Spleen (tissue), 11 donors: ENCODE results near the gene BPI. TPM values are rescaled to one million over a fixed set of nuclear protein-coding genes. Genes with fewer than 3 reads are reported as not detected.

Source experiments
- DNase-seq: peaks from one replicate; pipeline ENCODE4 v3.0.0-alpha.2; 2020
- H3K27ac ChIP-seq, 8 donors: fragments of 200-600 bp; sonication (generic) in 7 of 8; 1 replicate in 4 of 8; 2 replicates in 4 of 8; pipeline versions ENCODE4 v1.5.0 to v1.8.0; 2016 to 2021; ENCODE audit warnings: inconsistent platforms in 4 of 8, mild to moderate bottlenecking in 4 of 8, moderate library complexity in 1 of 8
- H3K27me3 ChIP-seq, 7 donors: fragments of 200-600 bp; sonication (generic) in 6 of 7; replicated peaks in 1 of 7; 1 replicate in 4 of 7; 2 replicates in 3 of 7; pipeline versions ENCODE4 v1.5.0 to v1.8.0; 2016 to 2021; ENCODE audit warnings: inconsistent platforms in 3 of 7, mild to moderate bottlenecking in 1 of 7
- H3K36me3 ChIP-seq, 6 donors: fragments of 200-600 bp; sonication (generic) in 5 of 6; 1 replicate in 4 of 6; 2 replicates in 2 of 6; pipeline versions ENCODE4 v1.5.0 to v1.8.0; 2016 to 2021; ENCODE audit warnings: inconsistent platforms in 2 of 6
- H3K4me1 ChIP-seq, 6 donors: fragments of 200-600 bp; sonication (generic) in 5 of 6; 1 replicate in 3 of 6; 2 replicates in 3 of 6; pipeline versions ENCODE4 v1.5.0 to v1.8.0; 2016 to 2021; ENCODE audit warnings: inconsistent platforms in 3 of 6
- H3K4me3 ChIP-seq, 8 donors: fragments of 200-600 bp; sonication (generic) in 7 of 8; 1 replicate in 4 of 8; 2 replicates in 4 of 8; pipeline versions ENCODE4 v1.5.0 to v1.8.0; 2016 to 2021; ENCODE audit warnings: inconsistent platforms in 4 of 8, mild to moderate bottlenecking in 4 of 8, moderate library complexity in 2 of 8
- H3K9me3 ChIP-seq, 8 donors: fragments of 200-600 bp; sonication (generic) in 7 of 8; 1 replicate in 4 of 8; 2 replicates in 4 of 8; pipeline versions ENCODE4 v1.5.0 to v1.8.0; 2016 to 2021; ENCODE audit warnings: inconsistent platforms in 4 of 8
- CTCF ChIP-seq, 11 experiments: fragments of 200-600 bp in 7 of 11; fragments of 450-650 bp in 4 of 11; sonication (generic) in 4 of 11; IDR thresholded peaks in 8 of 11; conservative IDR thresholded peaks in 3 of 11; 1 replicate in 7 of 11; 2 replicates in 4 of 11; pipeline versions ENCODE4 v1.4.0 to v1.8.0; 2016 to 2021; ENCODE audit warnings: antibody characterized with exemption in 11 of 11, inconsistent platforms in 4 of 11, mild to moderate bottlenecking in 1 of 11
- POLR2A ChIP-seq, 3 donors: fragments of 450-650 bp; IDR thresholded peaks; one replicate each; pipeline ENCODE4 v1.5.1; 2017; ENCODE audit warnings: antibody characterized with exemption in 3 of 3, mild to moderate bottlenecking in 1 of 3
- POLR2AphosphoS5 ChIP-seq, 3 donors: sonication (generic); formaldehyde crosslinking; IDR thresholded peaks; one replicate each; pipeline ENCODE4 v1.5.1; 2017; ENCODE audit warnings: antibody characterized with exemption in 3 of 3
- WGBS, 5 donors: extraction: QIAGEN DNeasy Blood & Tissue Kit in 3 of 5; methylation state at CpG; one replicate each; pipeline versions ENCODE4 v1.1.5 to v1.1.7; 2013 to 2018; 5-methylcytosine and 5-hydroxymethylcytosine counted together
- intact Hi-C: fragments of 100-400 bp; cut with DNase I; formaldehyde crosslinking; loops from one replicate; pipeline ENCODE4 v1.15.0; 2023; ENCODE audit warnings: low total_unique reads
- polyA plus RNA-seq, 3 donors: library from polyadenylated mRNA; stranded (reverse); fragments of 200-250 nt; gene quantifications; one replicate each; pipeline ENCODE4 v1.2.1, GENCODE V29; 2013
- total RNA-seq, 7 donors: library from RNA; depleted of rRNA in 3 of 7; stranded (reverse); fragments of >200 nt in 3 of 7; fragmentation: NEBNext Ultra II Directional in 4 of 7; extraction: Animal tissue kit (Norgen Biotek cat#: 25700) in 4 of 7; gene quantifications; one replicate each; pipeline versions ENCODE4 v1.1.0 to v1.2.1, GENCODE V29; 2016 to 2021
- donor health status: healthy with polysubstance abuse.
- donor health status: DM: no; HTN: no; CAD: no; lungs with moderate emphysema.
- donor health status: DM: no; HTN: no; CAD: no.
- donor health status: Bipolar disorder and iron deficiency.
- donor health status: healthy.
- donor health status: DM: no; HTN: no; CAD: no.
- donor health status: DM: yes; HTN: yes; CAD: no.

BPI gene
- total and polyA plus RNA-seq, 10 donors: 1.1 to 49.4 (median 4.3) TPM

GRCh38 chr20:38271608-38272120, 32.3 kb upstream of the BPI start:
- H3K27ac ChIP-seq: peak overlapping the region in 1 of 8 donors; percentile 22
- intact Hi-C loops: no loop called here

GRCh38 chr20:38272398-38272797, 31.6 kb upstream of the BPI start:
- intact Hi-C loops: no loop called here
- Histone ChIP-seq H3K4me3 (no peak overlapping the region), H3K9me3 (no peaks in the 10 kb centered on the region), H3K27ac (peak overlapping the region in 3 of 8 donors; percentile 2 to 26 (median 4)), H3K36me3 (no peaks in the 10 kb centered on the region), H3K27me3 (peaks cover 0 to 30% (median 0%) of the 10 kb centered on the region in 7 donors), H3K4me1 (peaks cover 0 to 19% (median 5%) of the 10 kb centered on the region in 6 donors)
- 83 to 93% (median 88%) methylated on average over 2 of the region's 2 CpGs for WGBS, 5 donors
- TF ChIP-seq POLR2AphosphoS5 (IDR thresholded peaks at IDR 0.05): no peak
- TF ChIP-seq POLR2A (IDR thresholded peaks at IDR 0.05): no peak
- no peak for TF ChIP-seq CTCF (IDR thresholded peaks at IDR 0.05 in 8 of 11, conservative IDR thresholded peaks at IDR 0.05 in 3 of 11)
- no peak for DNase-seq

More at GRCh38 chr20:38271608-38272120, 32.3 kb upstream of the BPI start:
- Histone ChIP-seq H3K27me3 (peaks cover 0 to 30% (median 0%) of the 10 kb centered on the region in 7 donors), H3K4me3 (no peak overlapping the region), H3K9me3 (no peaks in the 10 kb centered on the region), H3K4me1 (peaks cover 0 to 26% (median 6%) of the 10 kb centered on the region in 6 donors), H3K36me3 (no peaks in the 10 kb centered on the region)
- 92 to 97% (median 94%) methylated on average over 2 of the region's 2 CpGs for WGBS, 5 donors
- no peak for DNase-seq
- TF ChIP-seq CTCF (IDR thresholded peaks at IDR 0.05 in 8 of 11, conservative IDR thresholded peaks at IDR 0.05 in 3 of 11): no peak
- TF ChIP-seq POLR2A (IDR thresholded peaks at IDR 0.05): no peak
- TF ChIP-seq POLR2AphosphoS5 (IDR thresholded peaks at IDR 0.05): no peak

GRCh38 chr20:38272961-38273360, 31.0 kb upstream of the BPI start:
- TF ChIP-seq POLR2A (IDR thresholded peaks at IDR 0.05) (no peak), POLR2AphosphoS5 (IDR thresholded peaks at IDR 0.05) (no peak), CTCF (IDR thresholded peaks at IDR 0.05 in 8 of 11, conservative IDR thresholded peaks at IDR 0.05 in 3 of 11) (no peak)
- WGBS, 5 donors: 51 to 77% (median 66%) methylated on average over 1 to 2 of the region's 2 CpGs
- Histone ChIP-seq H3K36me3 (no peaks in the 10 kb centered on the region), H3K9me3 (no peaks in the 10 kb centered on the region), H3K27ac (peak overlapping the region in 2 of 8 donors; percentile 2 to 26), H3K4me3 (no peak overlapping the region), H3K4me1 (peaks cover 0 to 14% (median 4%) of the 10 kb centered on the region in 6 donors), H3K27me3 (peaks cover 0 to 30% (median 0%) of the 10 kb centered on the region in 7 donors)
- intact Hi-C loops: no loop called here
- DNase-seq: no peak

GRCh38 chr20:38275815-38276550, 28.0 kb upstream of the BPI start:
- intact Hi-C loops: no loop called here
- Histone ChIP-seq H3K27me3 (peaks cover 0 to 6% (median 0%) of the 10 kb centered on the region in 7 donors), H3K36me3 (no peaks in the 10 kb centered on the region), H3K27ac (peak overlapping the region in 2 of 8 donors; percentile 10 to 43), H3K4me1 (peaks cover 0 to 10% (median 4%) of the 10 kb centered on the region in 6 donors), H3K9me3 (no peaks in the 10 kb centered on the region), H3K4me3 (no peak overlapping the region)
- DNase-seq: no peak
- no peak for TF ChIP-seq POLR2AphosphoS5 (IDR thresholded peaks at IDR 0.05)
- TF ChIP-seq CTCF (IDR thresholded peaks at IDR 0.05 in 8 of 11, conservative IDR thresholded peaks at IDR 0.05 in 3 of 11): no peak
- TF ChIP-seq POLR2A (IDR thresholded peaks at IDR 0.05): no peak
- 81 to 89% (median 83%) methylated on average over 12 of the region's 12 CpGs for WGBS, 5 donors
